ENCODE data around the gene MDH2. TPM values are rescaled to one million over a fixed set of nuclear protein-coding genes. Genes with fewer than 3 reads are reported as not detected.
A peak's percentile ranks its signal among the peaks of the same experiment; 100 is the strongest.
"Not testable (repeated sequence)": the region's sequence is repeated elsewhere in the genome, so short reads cannot be mapped to it uniquely, and the experiment has no call there.

MDH2 gene
- total RNA-seq, 2 donors from 2014 or later = 178 to 266 TPM

- Mint-ChIP-seq H3K4me3 (no peak overlapping the region), H3K9me3 (no peaks in the 10 kb centered on the region), H3K4me1 (ENCODE audit: low read depth in 2 of 2) (no peaks in the 10 kb centered on the region), H3K27ac (no peak overlapping the region), H3K36me3 (no peaks in the 10 kb centered on the region), H3K27me3 (no peaks in the 10 kb centered on the region)
- DNase-seq (ENCODE audit: low spot score) = no peak
- ATAC-seq = no peak
Observed at GRCh38 chr7:76071316-76072242, 23.7 kb downstream of the MDH2 start.

- H3K36me3 Mint-ChIP-seq = no peaks in the 10 kb centered on the region
- H3K27ac Mint-ChIP-seq = no peak overlapping the region
- peaks cover 0 to 5% of the 10 kb centered on the region in 2 donors for H3K4me1 Mint-ChIP-seq (ENCODE audit: low read depth in 2 of 2)
- DNase-seq (ENCODE audit: low spot score) (no peak), ATAC-seq (no peak)
- H3K27me3 Mint-ChIP-seq = no peaks in the 10 kb centered on the region
- no peaks in the 10 kb centered on the region for H3K9me3 Mint-ChIP-seq
- H3K4me3 Mint-ChIP-seq = no peak overlapping the region
Observed at GRCh38 chr7:76072243-76073148, 24.6 kb downstream of the MDH2 start.

GRCh38 chr7:76073335-76073990 lies 25.6 kb downstream of the MDH2 start:
- H3K27ac Mint-ChIP-seq = no peak overlapping the region
- H3K4me1 Mint-ChIP-seq (ENCODE audit: low read depth in 2 of 2) = peaks cover 0 to 5% of the 10 kb centered on the region in 2 donors
- no peaks in the 10 kb centered on the region for H3K27me3 Mint-ChIP-seq
- H3K36me3 Mint-ChIP-seq = no peaks in the 10 kb centered on the region
- DNase-seq (ENCODE audit: low spot score) = no peak
- no peak for ATAC-seq
- H3K9me3 Mint-ChIP-seq = no peaks in the 10 kb centered on the region
- H3K4me3 Mint-ChIP-seq = no peak overlapping the region

- Mint-ChIP-seq H3K27me3 (no peaks in the 10 kb centered on the region), H3K4me1 (ENCODE audit: low read depth in 2 of 2) (peaks cover 0 to 5% of the 10 kb centered on the region in 2 donors), H3K9me3 (no peaks in the 10 kb centered on the region), H3K4me3 (no peak overlapping the region), H3K27ac (no peak overlapping the region), H3K36me3 (no peaks in the 10 kb centered on the region)
- ATAC-seq (peak in 1 of 2 donors; percentile 43), DNase-seq (ENCODE audit: low spot score) (no peak)
Observed at GRCh38 chr7:76074306-76074971, 26.5 kb downstream of the MDH2 start.

- no peaks in the 10 kb centered on the region for H3K9me3 Mint-ChIP-seq
- DNase-seq (ENCODE audit: low spot score) = no peak
- no peak for ATAC-seq
- no peak overlapping the region for H3K4me3 Mint-ChIP-seq
- H3K4me1 Mint-ChIP-seq (ENCODE audit: low read depth in 2 of 2) = peaks cover 0 to 7% of the 10 kb centered on the region in 2 donors
- no peaks in the 10 kb centered on the region for H3K36me3 Mint-ChIP-seq
- H3K27ac Mint-ChIP-seq = no peak overlapping the region
- peaks cover 0 to under 1% of the 10 kb centered on the region in 2 donors for H3K27me3 Mint-ChIP-seq
Observed at GRCh38 chr7:76074972-76075370, 27.1 kb downstream of the MDH2 start.

- ATAC-seq (no peak), DNase-seq (ENCODE audit: low spot score) (no peak)
- H3K4me3 Mint-ChIP-seq = no peak overlapping the region
Observed at GRCh38 chr7:76076995-76077394, 29.1 kb downstream of the MDH2 start.

GRCh38 chr7:76077435-76077834 lies 29.5 kb downstream of the MDH2 start:
- Mint-ChIP-seq H3K4me1 (ENCODE audit: low read depth in 2 of 2) (peaks cover 0 to 12% of the 10 kb centered on the region in 2 donors), H3K36me3 (no peaks in the 10 kb centered on the region), H3K27ac (no peak overlapping the region), H3K27me3 (peaks cover 0 to 3% of the 10 kb centered on the region in 2 donors), H3K4me3 (no peak overlapping the region), H3K9me3 (no peaks in the 10 kb centered on the region)
- ATAC-seq = no peak
- no peak for DNase-seq (ENCODE audit: low spot score)

More at GRCh38 chr7:76076995-76077394, 29.1 kb downstream of the MDH2 start:
- no peak overlapping the region for H3K27ac Mint-ChIP-seq
- H3K9me3 Mint-ChIP-seq = no peaks in the 10 kb centered on the region
- H3K36me3 Mint-ChIP-seq = no peaks in the 10 kb centered on the region
- H3K4me1 Mint-ChIP-seq (ENCODE audit: low read depth in 2 of 2) = peaks cover 0 to 12% of the 10 kb centered on the region in 2 donors
- H3K27me3 Mint-ChIP-seq = peaks cover 0 to 3% of the 10 kb centered on the region in 2 donors

- Mint-ChIP-seq H3K27ac (no peak overlapping the region), H3K4me3 (no peak overlapping the region), H3K27me3 (peaks cover 0 to 3% of the 10 kb centered on the region in 2 donors), H3K9me3 (no peaks in the 10 kb centered on the region), H3K36me3 (no peaks in the 10 kb centered on the region), H3K4me1 (ENCODE audit: low read depth in 2 of 2) (peaks cover 0 to 12% of the 10 kb centered on the region in 2 donors)
- no peak for ATAC-seq
- no peak for DNase-seq (ENCODE audit: low spot score)
Observed at GRCh38 chr7:76080204-76080603, 32.3 kb downstream of the MDH2 start.

- H3K9me3 Mint-ChIP-seq; H3K36me3 Mint-ChIP-seq; H3K27me3 Mint-ChIP-seq; DNase-seq (ENCODE audit: low spot score); ATAC-seq; H3K4me3 Mint-ChIP-seq; H3K4me1 Mint-ChIP-seq (ENCODE audit: low read depth in 2 of 2); H3K27ac Mint-ChIP-seq: not testable (repeated sequence)
Observed at GRCh38 chr7:76084115-76084514, 36.2 kb downstream of the MDH2 start.

- Mint-ChIP-seq H3K27me3 (no peaks in the 10 kb centered on the region), H3K36me3 (no peaks in the 10 kb centered on the region), H3K4me1 (ENCODE audit: low read depth in 2 of 2) (no peaks in the 10 kb centered on the region), H3K27ac (no peak overlapping the region), H3K9me3 (no peaks in the 10 kb centered on the region), H3K4me3 (no peak overlapping the region)
- DNase-seq (ENCODE audit: low spot score) (no peak), ATAC-seq (no peak)
Observed at GRCh38 chr7:76086070-76086469, 38.2 kb downstream of the MDH2 start.

- ATAC-seq, H3K27me3 Mint-ChIP-seq, H3K27ac Mint-ChIP-seq: not testable (repeated sequence)
Observed at GRCh38 chr7:76087362-76087791, 39.5 kb downstream of the MDH2 start.

GRCh38 chr7:76089865-76090475 lies 42.1 kb downstream of the MDH2 start:
- H3K9me3 Mint-ChIP-seq = no peaks in the 10 kb centered on the region
- no peaks in the 10 kb centered on the region for H3K27me3 Mint-ChIP-seq
- H3K4me1 Mint-ChIP-seq (ENCODE audit: low read depth in 2 of 2) = peaks cover 0 to 4% of the 10 kb centered on the region in 2 donors
- no peak overlapping the region for H3K4me3 Mint-ChIP-seq
- no peak overlapping the region for H3K27ac Mint-ChIP-seq
- no peaks in the 10 kb centered on the region for H3K36me3 Mint-ChIP-seq
- DNase-seq (ENCODE audit: low spot score) (no peak), ATAC-seq (no peak)

More at GRCh38 chr7:76087362-76087791, 39.5 kb downstream of the MDH2 start:
- not testable (repeated sequence) for DNase-seq (ENCODE audit: low spot score); H3K4me1 Mint-ChIP-seq (ENCODE audit: low read depth in 2 of 2); H3K9me3 Mint-ChIP-seq; H3K4me3 Mint-ChIP-seq; H3K36me3 Mint-ChIP-seq

Data from natural killer cell treated with Interleukin-12 subunit alpha and Interleukin-12 subunit beta and Interleukin-15 and Interleukin-18, amount 100 ng/mL, for 72 hours (primary cell).